K562 (cell line): ENCODE measurements around the gene MED13L. TPM values are rescaled to one million over a fixed set of nuclear protein-coding genes. Genes with fewer than 3 reads are reported as not detected.

Experiments used
- E4F1 ChIP-seq: fragments of 250-450 bp; sonication (Bioruptor Pico); IDR thresholded peaks from 2 replicates; pipeline ENCODE4 v1.5.0; 2021; ENCODE audit warnings: mild to moderate bottlenecking, borderline replicate concordance
- HMG20B ChIP-seq: fragments of 250-450 bp; sonication (Bioruptor Pico); IDR thresholded peaks from 2 replicates; pipeline ENCODE4 v1.5.0; 2021; ENCODE audit warnings: mild to moderate bottlenecking
- KLF16 ChIP-seq: IDR thresholded peaks from 2 replicates; pipeline ENCODE4 v1.6.1; 2016; ENCODE audit warnings: antibody characterized with exemption
- NKRF ChIP-seq: fragments of 450-650 bp; IDR thresholded peaks from 2 replicates; pipeline ENCODE4 v1.6.1; 2016; ENCODE audit warnings: borderline replicate concordance
- NR2F6 ChIP-seq: fragments of 450-650 bp; formaldehyde crosslinking; IDR thresholded peaks from 2 replicates; pipeline ENCODE4 v1.4.0; 2020; ENCODE audit warnings: mild to moderate bottlenecking
- PRPF4 ChIP-seq: fragments of 200-400 bp; formaldehyde crosslinking; IDR thresholded peaks from one replicate; pipeline ENCODE4 v1.6.1; 2017; ENCODE audit warnings: low read length, low read depth, mild to moderate bottlenecking; ENCODE audit not compliant: insufficient read depth, poor library complexity, severe bottlenecking
- SAP30 ChIP-seq: fragments of 200-600 bp; sonication (generic); IDR thresholded peaks from 2 replicates; pipeline ENCODE4 v1.6.1; 2012; ENCODE audit warnings: borderline replicate concordance, low read depth, mild to moderate bottlenecking, moderate library complexity, low read length, control low read depth, inconsistent platforms; ENCODE audit not compliant: insufficient read depth, poor library complexity, severe bottlenecking
- XRCC5 ChIP-seq: fragments of 200-400 bp; formaldehyde crosslinking; IDR thresholded peaks from 2 replicates; pipeline ENCODE4 v1.6.1; 2017; ENCODE audit warnings: low read depth, mild to moderate bottlenecking, low read length
- ZNF311 ChIP-seq: fragments of 250-450 bp; sonication (Bioruptor Pico); IDR thresholded peaks from 2 replicates; pipeline ENCODE4 v1.4.0; 2020; ENCODE audit warnings: mild to moderate bottlenecking, moderate library complexity
- ZNF354B ChIP-seq: fragments of 250-450 bp; sonication (Bioruptor Pico); IDR thresholded peaks from 2 replicates; pipeline ENCODE4 v1.4.0; 2020
- ZNF75A ChIP-seq: fragments of 450-650 bp; formaldehyde crosslinking; IDR thresholded peaks from 2 replicates; pipeline ENCODE4 v1.4.0; 2020; ENCODE audit warnings: mild to moderate bottlenecking
- polyA plus RNA-seq, 8 experiments: library from polyadenylated mRNA; depleted of rRNA in 4 of 8; stranded (reverse) in 5 of 8; unstranded in 3 of 8; fragments of >200 nt; fragmentation: Nextera tagmentation in 2 of 8; fragmentation: Illumina TruSeq in 1 of 8; extraction: Ambion mirVana in 2 of 8; extraction: Trizol in 1 of 8; gene quantifications; 2 replicates each; pipeline versions ENCODE4 v1.2.1 to v1.2.3, GENCODE V29; 2011 to 2014; ENCODE audit warnings: inconsistent platforms in 1 of 8, missing spikeins in 1 of 8
- total RNA-seq, 7 experiments: library from RNA; depleted of rRNA in 6 of 7; stranded (reverse); fragments of >200 nt in 6 of 7; fragmentation: Illumina TruSeq in 2 of 7; extraction: Trizol in 2 of 7; gene quantifications; 2 replicates each; pipeline versions ENCODE4 v1.2.1 to v1.2.3, GENCODE V29; 2011 to 2021; ENCODE audit warnings: low replicate concordance in 1 of 7
- TF ChIP-seq, protein P1 (sequence below): fragments of 200-400 bp; formaldehyde crosslinking; IDR thresholded peaks from 2 replicates; pipeline ENCODE4 v1.6.1; 2017; ENCODE audit warnings: mild to moderate bottlenecking, low read depth, low read length, moderate library complexity
- TF ChIP-seq, protein P2 (sequence below): fragments of 250-450 bp; sonication (Bioruptor Pico); IDR thresholded peaks from 2 replicates; pipeline ENCODE4 v1.4.0; 2020; ENCODE audit warnings: mild to moderate bottlenecking, moderate library complexity
- TF ChIP-seq, protein P3 (sequence below), 2 experiments: fragments of 450-650 bp; conservative IDR thresholded peaks; 2 replicates each; pipeline ENCODE4 v1.6.1; 2017; ENCODE audit warnings: mild to moderate bottlenecking in 2 of 2, moderate library complexity in 2 of 2

MED13L gene
- total and polyA plus RNA-seq, 9 of the 15 experiments (the other 6 are each of a cell fraction or from before 2014, with no cell fraction given): 13.4 to 90.3 (median 36.9) TPM

DNA sequence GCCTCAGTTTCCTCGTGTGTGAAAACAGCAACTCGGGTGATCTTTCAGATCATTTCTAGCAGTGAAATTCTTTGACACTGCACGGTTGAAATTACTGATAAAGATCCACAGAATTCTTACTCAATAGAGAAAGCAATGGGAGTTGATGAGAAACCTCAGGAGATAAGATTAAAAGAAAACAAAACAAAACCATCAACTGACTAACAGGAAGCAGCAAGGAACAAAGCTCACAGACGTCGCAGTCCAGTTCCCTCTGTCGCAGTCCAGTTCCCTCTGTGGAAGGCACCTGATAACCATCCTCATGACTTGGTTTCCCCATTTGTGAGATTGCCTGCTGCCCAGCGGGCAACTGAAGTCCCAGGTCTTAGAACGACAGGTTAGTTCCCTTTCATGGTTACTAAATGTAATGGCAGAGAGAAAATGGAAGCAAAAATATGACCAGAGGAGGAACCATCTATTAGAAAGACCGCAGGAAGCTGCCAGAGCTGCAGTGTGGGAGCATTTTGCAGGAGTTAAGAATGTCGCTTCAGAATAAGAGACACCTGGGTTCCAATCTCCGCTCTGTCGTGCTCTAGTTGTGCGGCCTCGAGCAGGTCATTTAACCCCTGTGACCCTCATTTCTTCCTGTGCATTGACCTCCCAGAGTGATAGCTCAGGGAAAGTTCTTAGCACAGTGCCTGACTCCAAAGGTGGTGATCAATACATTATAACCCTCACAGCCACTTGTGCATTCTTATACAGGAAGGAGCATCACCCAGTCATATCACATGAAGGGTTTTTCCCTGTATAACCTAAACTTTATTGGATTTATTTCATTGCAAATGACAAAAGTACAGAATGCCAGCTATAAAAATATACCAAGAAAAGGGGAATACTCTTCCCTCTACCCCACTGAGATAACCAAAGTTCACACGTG is 5.1 kb upstream of the MED13L start (continued):
- TF ChIP-seq SAP30 (peak; percentile 30), NR2F6 (no peak), NKRF (no peak), ZNF75A (CRISPR knock-in tag) (no peak), PRPF4 (no peak), E4F1 (CRISPR knock-in tag) (no peak), ZNF354B (CRISPR knock-in tag) (no peak), XRCC5 (no peak), HMG20B (CRISPR knock-in tag) (no peak), KLF16 (no peak), ZNF311 (no peak)
- TF ChIP-seq, protein P1, sequence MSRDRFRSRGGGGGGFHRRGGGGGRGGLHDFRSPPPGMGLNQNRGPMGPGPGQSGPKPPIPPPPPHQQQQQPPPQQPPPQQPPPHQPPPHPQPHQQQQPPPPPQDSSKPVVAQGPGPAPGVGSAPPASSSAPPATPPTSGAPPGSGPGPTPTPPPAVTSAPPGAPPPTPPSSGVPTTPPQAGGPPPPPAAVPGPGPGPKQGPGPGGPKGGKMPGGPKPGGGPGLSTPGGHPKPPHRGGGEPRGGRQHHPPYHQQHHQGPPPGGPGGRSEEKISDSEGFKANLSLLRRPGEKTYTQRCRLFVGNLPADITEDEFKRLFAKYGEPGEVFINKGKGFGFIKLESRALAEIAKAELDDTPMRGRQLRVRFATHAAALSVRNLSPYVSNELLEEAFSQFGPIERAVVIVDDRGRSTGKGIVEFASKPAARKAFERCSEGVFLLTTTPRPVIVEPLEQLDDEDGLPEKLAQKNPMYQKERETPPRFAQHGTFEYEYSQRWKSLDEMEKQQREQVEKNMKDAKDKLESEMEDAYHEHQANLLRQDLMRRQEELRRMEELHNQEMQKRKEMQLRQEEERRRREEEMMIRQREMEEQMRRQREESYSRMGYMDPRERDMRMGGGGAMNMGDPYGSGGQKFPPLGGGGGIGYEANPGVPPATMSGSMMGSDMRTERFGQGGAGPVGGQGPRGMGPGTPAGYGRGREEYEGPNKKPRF: no peak
- TF ChIP-seq, protein P2, sequence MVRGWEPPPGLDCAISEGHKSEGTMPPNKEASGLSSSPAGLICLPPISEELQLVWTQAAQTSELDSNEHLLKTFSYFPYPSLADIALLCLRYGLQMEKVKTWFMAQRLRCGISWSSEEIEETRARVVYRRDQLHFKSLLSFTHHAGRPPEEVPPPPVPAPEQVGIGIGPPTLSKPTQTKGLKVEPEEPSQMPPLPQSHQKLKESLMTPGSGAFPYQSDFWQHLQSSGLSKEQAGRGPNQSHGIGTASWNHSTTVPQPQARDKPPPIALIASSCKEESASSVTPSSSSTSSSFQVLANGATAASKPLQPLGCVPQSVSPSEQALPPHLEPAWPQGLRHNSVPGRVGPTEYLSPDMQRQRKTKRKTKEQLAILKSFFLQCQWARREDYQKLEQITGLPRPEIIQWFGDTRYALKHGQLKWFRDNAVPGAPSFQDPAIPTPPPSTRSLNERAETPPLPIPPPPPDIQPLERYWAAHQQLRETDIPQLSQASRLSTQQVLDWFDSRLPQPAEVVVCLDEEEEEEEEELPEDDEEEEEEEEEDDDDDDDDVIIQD: no peak
- TF ChIP-seq, protein P3, sequence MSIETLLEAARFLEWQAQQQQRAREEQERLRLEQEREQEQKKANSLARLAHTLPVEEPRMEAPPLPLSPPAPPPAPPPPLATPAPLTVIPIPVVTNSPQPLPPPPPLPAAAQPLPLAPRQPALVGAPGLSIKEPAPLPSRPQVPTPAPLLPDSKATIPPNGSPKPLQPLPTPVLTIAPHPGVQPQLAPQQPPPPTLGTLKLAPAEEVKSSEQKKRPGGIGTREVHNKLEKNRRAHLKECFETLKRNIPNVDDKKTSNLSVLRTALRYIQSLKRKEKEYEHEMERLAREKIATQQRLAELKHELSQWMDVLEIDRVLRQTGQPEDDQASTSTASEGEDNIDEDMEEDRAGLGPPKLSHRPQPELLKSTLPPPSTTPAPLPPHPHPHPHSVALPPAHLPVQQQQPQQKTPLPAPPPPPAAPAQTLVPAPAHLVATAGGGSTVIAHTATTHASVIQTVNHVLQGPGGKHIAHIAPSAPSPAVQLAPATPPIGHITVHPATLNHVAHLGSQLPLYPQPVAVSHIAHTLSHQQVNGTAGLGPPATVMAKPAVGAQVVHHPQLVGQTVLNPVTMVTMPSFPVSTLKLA (conservative IDR thresholded peaks at IDR 0.05): no peak
